WTC11 (cell line): Measurements from ENCODE around the gene RNGTT. TPM values are rescaled to one million over a fixed set of nuclear protein-coding genes. Genes with fewer than 3 reads are reported as not detected.

ENCODE experiments used
- ATAC-seq: fragments of 200-7000 bp; cut with Tn5 transposase; 2 replicates; pipeline ENCODE4 v1.10.0; 2021; ENCODE audit warnings: mild to moderate bottlenecking, moderate library complexity
- CTCF ChIA-PET: fragments of 300-600 bp; sonication (Branson Sonifier 250); formaldehyde crosslinking; loops from one replicate; lab custom pipeline; 2021; ENCODE audit warnings: antibody characterized with exemption; lab: Charles Lee
- POLR2A ChIA-PET: fragments of 350-600 bp; sonication (Branson Sonifier 250); formaldehyde crosslinking; loops from one replicate; lab custom pipeline; 2021; ENCODE audit warnings: antibody characterized with exemption; lab: Charles Lee
- DNase-seq: peaks from one replicate; pipeline ENCODE4 v3.0.0; 2021; ENCODE audit warnings: low spot score
- H3K27ac Mint-ChIP-seq: 2 replicates; pipeline ENCODE4 v1.8.0; 2021; ENCODE audit warnings: mixed read lengths
- H3K27me3 Mint-ChIP-seq: 2 replicates; pipeline ENCODE4 v1.8.0; 2021; ENCODE audit warnings: low read depth, mild to moderate bottlenecking, moderate library complexity, mixed read lengths
- H3K36me3 Mint-ChIP-seq: 2 replicates; pipeline ENCODE4 v1.8.0; 2021; ENCODE audit warnings: mixed read lengths
- H3K4me1 Mint-ChIP-seq: 2 replicates; pipeline ENCODE4 v1.8.0; 2022; ENCODE audit warnings: mixed read lengths
- H3K4me3 Mint-ChIP-seq: 2 replicates; pipeline ENCODE4 v1.8.0; 2021; ENCODE audit warnings: mild to moderate bottlenecking, moderate library complexity, mixed read lengths
- H3K9me3 Mint-ChIP-seq: 2 replicates; pipeline ENCODE4 v1.8.0; 2021; ENCODE audit warnings: mixed read lengths
- ATF3 ChIP-seq: sonication (generic); formaldehyde crosslinking; conservative IDR thresholded peaks from 2 replicates; pipeline ENCODE4 v1.8.1; 2022; ENCODE audit warnings: mild to moderate bottlenecking, missing genetic modification reagents
- CBFB ChIP-seq: sonication (generic); formaldehyde crosslinking; IDR thresholded peaks from 2 replicates; pipeline ENCODE4 v1.8.1; 2022; ENCODE audit warnings: mild to moderate bottlenecking, low read depth, missing genetic modification reagents
- EMX1 ChIP-seq: fragments of 250-450 bp; sonication (Bioruptor Pico); IDR thresholded peaks from 2 replicates; pipeline ENCODE4 v1.8.0; 2021; ENCODE audit warnings: mild to moderate bottlenecking
- GABPB1 ChIP-seq: sonication (generic); formaldehyde crosslinking; IDR thresholded peaks from 2 replicates; pipeline ENCODE4 v1.8.1; 2023; ENCODE audit warnings: mild to moderate bottlenecking, missing genetic modification reagents
- JAZF1 ChIP-seq: fragments of 250-450 bp; sonication (Bioruptor Pico); IDR thresholded peaks from 2 replicates; pipeline ENCODE4 v1.9.0; 2021; ENCODE audit warnings: moderate library complexity, mild to moderate bottlenecking, inconsistent platforms
- MYBL2 ChIP-seq: sonication (generic); formaldehyde crosslinking; IDR thresholded peaks from 2 replicates; pipeline ENCODE4 v1.8.1; 2023; ENCODE audit warnings: mild to moderate bottlenecking, moderate library complexity, missing genetic modification reagents
- NFE2L1 ChIP-seq: sonication (generic); formaldehyde crosslinking; IDR thresholded peaks from 2 replicates; pipeline ENCODE4 v1.8.1; 2023; ENCODE audit warnings: missing genetic modification reagents
- NR1H2 ChIP-seq: sonication (generic); formaldehyde crosslinking; IDR thresholded peaks from 2 replicates; pipeline ENCODE4 v1.9.0; 2021; ENCODE audit warnings: mild to moderate bottlenecking, moderate library complexity, missing genetic modification reagents
- RELA ChIP-seq: sonication (generic); formaldehyde crosslinking; IDR thresholded peaks from 2 replicates; pipeline ENCODE4 v1.8.1; 2022; ENCODE audit warnings: missing genetic modification reagents, mild to moderate bottlenecking, borderline replicate concordance
- TCF7 ChIP-seq: sonication (generic); formaldehyde crosslinking; IDR thresholded peaks from 2 replicates; pipeline ENCODE4 v1.8.0; 2022; ENCODE audit warnings: mild to moderate bottlenecking, low read depth, missing genetic modification reagents, moderate library complexity
- ZNF317 ChIP-seq: sonication (generic); formaldehyde crosslinking; IDR thresholded peaks from 2 replicates; pipeline ENCODE4 v1.8.1; 2023; ENCODE audit warnings: low read depth, mild to moderate bottlenecking, moderate library complexity, missing genetic modification reagents, borderline replicate concordance
- ZNF425 ChIP-seq: fragments of 250-450 bp; sonication (Bioruptor Pico); conservative IDR thresholded peaks from 2 replicates; pipeline ENCODE4 v1.9.0; 2021; ENCODE audit warnings: mild to moderate bottlenecking
- total RNA-seq: library from RNA; stranded (reverse); gene quantifications from 3 replicates; pipeline ENCODE4 v1.2.3, GENCODE V29; 2021
- TF ChIP-seq, protein P1 (sequence below): fragments of 250-450 bp; sonication (Bioruptor Pico); IDR thresholded peaks from 2 replicates; pipeline ENCODE4 v1.8.0; 2021; ENCODE audit warnings: mild to moderate bottlenecking
- TF ChIP-seq, protein P2 (sequence below): sonication (generic); formaldehyde crosslinking; IDR thresholded peaks from 2 replicates; pipeline ENCODE4 v1.8.1; 2022; ENCODE audit warnings: mild to moderate bottlenecking, missing genetic modification reagents, moderate library complexity, borderline replicate concordance
- TF ChIP-seq, protein P3 (sequence below): fragments of 250-450 bp; sonication (Bioruptor Pico); IDR thresholded peaks from 2 replicates; pipeline ENCODE4 v2.1.2; 2022; ENCODE audit warnings: mild to moderate bottlenecking, moderate library complexity
- TF ChIP-seq, protein P4 (sequence below): sonication (generic); formaldehyde crosslinking; IDR thresholded peaks from 2 replicates; pipeline ENCODE4 v1.8.1; 2023; ENCODE audit warnings: mild to moderate bottlenecking, missing genetic modification reagents, borderline replicate concordance

RNGTT gene
- total RNA-seq, 1 experiment from 2014 or later: 20.4 TPM

GRCh38 chr6:88562353-88563276, 400.8 kb downstream of the RNGTT start:
- Mint-ChIP-seq H3K4me3 (no peak overlapping the region), H3K36me3 (no peaks in the 10 kb centered on the region), H3K9me3 (no peaks in the 10 kb centered on the region), H3K27me3 (no peaks in the 10 kb centered on the region), H3K4me1 (peaks cover 20% of the 10 kb centered on the region), H3K27ac (no peak overlapping the region)
- CTCF ChIA-PET: no interaction called here
- no peak for ATAC-seq
- no peak for DNase-seq
- POLR2A ChIA-PET: no interaction called here
- no peak for TF ChIP-seq ZNF317 (CRISPR knock-in tag)

DNA sequence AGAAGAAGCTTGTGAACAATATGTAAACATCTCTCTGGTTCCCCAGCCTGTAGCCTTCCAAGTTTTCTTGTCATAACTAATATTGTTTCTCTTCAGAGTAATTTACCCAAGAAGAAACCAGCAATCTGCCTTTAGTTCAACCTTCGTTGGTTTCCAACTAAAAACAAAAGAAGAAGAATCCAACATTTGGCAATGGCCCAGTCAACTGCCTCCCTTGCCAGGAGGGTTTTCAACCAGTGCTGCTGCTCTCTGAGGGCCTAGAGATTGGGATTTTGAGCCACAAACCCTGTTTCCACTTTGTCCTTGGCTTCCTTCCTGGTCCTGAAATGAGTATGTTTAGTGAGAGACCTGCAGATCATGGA, 401.5 kb downstream of the RNGTT start:
- H3K9me3 Mint-ChIP-seq: no peaks in the 10 kb centered on the region
- ChIA-PET POLR2A (no interaction called here), CTCF (no interaction called here)
- DNase-seq: no peak
- ATAC-seq: no peak
- no peak for TF ChIP-seq JAZF1
- TF ChIP-seq, protein P1, sequence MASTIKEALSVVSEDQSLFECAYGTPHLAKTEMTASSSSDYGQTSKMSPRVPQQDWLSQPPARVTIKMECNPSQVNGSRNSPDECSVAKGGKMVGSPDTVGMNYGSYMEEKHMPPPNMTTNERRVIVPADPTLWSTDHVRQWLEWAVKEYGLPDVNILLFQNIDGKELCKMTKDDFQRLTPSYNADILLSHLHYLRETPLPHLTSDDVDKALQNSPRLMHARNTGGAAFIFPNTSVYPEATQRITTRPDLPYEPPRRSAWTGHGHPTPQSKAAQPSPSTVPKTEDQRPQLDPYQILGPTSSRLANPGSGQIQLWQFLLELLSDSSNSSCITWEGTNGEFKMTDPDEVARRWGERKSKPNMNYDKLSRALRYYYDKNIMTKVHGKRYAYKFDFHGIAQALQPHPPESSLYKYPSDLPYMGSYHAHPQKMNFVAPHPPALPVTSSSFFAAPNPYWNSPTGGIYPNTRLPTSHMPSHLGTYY (CRISPR knock-in tag): no peak
- H3K4me1 Mint-ChIP-seq: peaks cover 15% of the 10 kb centered on the region
- no peak overlapping the region for H3K4me3 Mint-ChIP-seq
- H3K27ac Mint-ChIP-seq: no peak overlapping the region
- H3K27me3 Mint-ChIP-seq: no peaks in the 10 kb centered on the region
- no peaks in the 10 kb centered on the region for H3K36me3 Mint-ChIP-seq

- H3K9me3 Mint-ChIP-seq: no peaks in the 10 kb centered on the region
- no peak overlapping the region for H3K4me3 Mint-ChIP-seq
- peaks cover 15% of the 10 kb centered on the region for H3K4me1 Mint-ChIP-seq
- CTCF ChIA-PET: no interaction called here
- DNase-seq: no peak
- no peak overlapping the region for H3K27ac Mint-ChIP-seq
- TF ChIP-seq NFE2L1 (no peak), MYBL2 (CRISPR knock-in tag) (no peak), TCF7 (CRISPR knock-in tag) (no peak), NR1H2 (CRISPR knock-in tag) (no peak), RELA (CRISPR knock-in tag) (no peak), ZNF425 (CRISPR knock-in tag) (no peak), EMX1 (CRISPR knock-in tag) (no peak), CBFB (no peak), ATF3 (CRISPR knock-in tag) (no peak), GABPB1 (no peak)
- TF ChIP-seq, protein P2, sequence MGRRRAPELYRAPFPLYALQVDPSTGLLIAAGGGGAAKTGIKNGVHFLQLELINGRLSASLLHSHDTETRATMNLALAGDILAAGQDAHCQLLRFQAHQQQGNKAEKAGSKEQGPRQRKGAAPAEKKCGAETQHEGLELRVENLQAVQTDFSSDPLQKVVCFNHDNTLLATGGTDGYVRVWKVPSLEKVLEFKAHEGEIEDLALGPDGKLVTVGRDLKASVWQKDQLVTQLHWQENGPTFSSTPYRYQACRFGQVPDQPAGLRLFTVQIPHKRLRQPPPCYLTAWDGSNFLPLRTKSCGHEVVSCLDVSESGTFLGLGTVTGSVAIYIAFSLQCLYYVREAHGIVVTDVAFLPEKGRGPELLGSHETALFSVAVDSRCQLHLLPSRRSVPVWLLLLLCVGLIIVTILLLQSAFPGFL (CRISPR knock-in tag): no peak
- TF ChIP-seq, protein P3, sequence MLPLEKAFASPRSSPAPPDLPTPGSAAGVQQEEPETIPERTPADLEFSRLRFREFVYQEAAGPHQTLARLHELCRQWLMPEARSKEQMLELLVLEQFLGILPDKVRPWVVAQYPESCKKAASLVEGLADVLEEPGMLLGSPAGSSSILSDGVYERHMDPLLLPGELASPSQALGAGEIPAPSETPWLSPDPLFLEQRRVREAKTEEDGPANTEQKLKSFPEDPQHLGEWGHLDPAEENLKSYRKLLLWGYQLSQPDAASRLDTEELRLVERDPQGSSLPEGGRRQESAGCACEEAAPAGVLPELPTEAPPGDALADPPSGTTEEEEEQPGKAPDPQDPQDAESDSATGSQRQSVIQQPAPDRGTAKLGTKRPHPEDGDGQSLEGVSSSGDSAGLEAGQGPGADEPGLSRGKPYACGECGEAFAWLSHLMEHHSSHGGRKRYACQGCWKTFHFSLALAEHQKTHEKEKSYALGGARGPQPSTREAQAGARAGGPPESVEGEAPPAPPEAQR (CRISPR knock-in tag): no peak
- TF ChIP-seq, protein P4, sequence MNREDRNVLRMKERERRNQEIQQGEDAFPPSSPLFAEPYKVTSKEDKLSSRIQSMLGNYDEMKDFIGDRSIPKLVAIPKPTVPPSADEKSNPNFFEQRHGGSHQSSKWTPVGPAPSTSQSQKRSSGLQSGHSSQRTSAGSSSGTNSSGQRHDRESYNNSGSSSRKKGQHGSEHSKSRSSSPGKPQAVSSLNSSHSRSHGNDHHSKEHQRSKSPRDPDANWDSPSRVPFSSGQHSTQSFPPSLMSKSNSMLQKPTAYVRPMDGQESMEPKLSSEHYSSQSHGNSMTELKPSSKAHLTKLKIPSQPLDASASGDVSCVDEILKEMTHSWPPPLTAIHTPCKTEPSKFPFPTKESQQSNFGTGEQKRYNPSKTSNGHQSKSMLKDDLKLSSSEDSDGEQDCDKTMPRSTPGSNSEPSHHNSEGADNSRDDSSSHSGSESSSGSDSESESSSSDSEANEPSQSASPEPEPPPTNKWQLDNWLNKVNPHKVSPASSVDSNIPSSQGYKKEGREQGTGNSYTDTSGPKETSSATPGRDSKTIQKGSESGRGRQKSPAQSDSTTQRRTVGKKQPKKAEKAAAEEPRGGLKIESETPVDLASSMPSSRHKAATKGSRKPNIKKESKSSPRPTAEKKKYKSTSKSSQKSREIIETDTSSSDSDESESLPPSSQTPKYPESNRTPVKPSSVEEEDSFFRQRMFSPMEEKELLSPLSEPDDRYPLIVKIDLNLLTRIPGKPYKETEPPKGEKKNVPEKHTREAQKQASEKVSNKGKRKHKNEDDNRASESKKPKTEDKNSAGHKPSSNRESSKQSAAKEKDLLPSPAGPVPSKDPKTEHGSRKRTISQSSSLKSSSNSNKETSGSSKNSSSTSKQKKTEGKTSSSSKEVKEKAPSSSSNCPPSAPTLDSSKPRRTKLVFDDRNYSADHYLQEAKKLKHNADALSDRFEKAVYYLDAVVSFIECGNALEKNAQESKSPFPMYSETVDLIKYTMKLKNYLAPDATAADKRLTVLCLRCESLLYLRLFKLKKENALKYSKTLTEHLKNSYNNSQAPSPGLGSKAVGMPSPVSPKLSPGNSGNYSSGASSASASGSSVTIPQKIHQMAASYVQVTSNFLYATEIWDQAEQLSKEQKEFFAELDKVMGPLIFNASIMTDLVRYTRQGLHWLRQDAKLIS (CRISPR knock-in tag): no peak
- H3K27me3 Mint-ChIP-seq: no peaks in the 10 kb centered on the region
- H3K36me3 Mint-ChIP-seq: no peaks in the 10 kb centered on the region
- POLR2A ChIA-PET: no interaction called here
- no peak for ATAC-seq
Measured at GRCh38 chr6:88561034-88561953, 402.1 kb downstream of the RNGTT start.
